NAMALWA (cell line): ENCODE data around the gene TOX3.

ENCODE experiments used
- DNase-seq: peaks from one replicate; pipeline ENCODE4 v3.0.0-alpha.2; 2015; ENCODE audit warnings: low spot score

Gene TOX3

DNA sequence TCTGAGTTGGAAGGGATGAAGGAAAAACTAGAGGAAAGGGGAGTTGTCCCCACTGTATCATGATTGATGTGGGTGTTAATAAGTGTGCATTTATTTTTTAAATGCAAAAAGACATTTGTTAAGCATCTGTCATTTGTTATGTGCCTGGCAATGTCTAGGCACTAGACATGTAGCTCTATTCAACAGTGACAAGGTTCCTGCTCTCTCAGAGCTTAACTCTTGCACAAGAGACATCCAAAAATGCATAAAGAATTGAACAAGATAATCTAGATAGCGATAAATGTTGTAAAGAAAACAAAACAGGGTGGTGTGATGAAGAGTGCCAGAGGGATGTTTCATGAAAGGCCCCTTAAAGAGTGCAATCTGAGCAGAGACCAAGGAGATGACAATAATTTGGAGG lies 148.9 kb downstream of the TOX3 start:
- no peak for DNase-seq

DNA sequence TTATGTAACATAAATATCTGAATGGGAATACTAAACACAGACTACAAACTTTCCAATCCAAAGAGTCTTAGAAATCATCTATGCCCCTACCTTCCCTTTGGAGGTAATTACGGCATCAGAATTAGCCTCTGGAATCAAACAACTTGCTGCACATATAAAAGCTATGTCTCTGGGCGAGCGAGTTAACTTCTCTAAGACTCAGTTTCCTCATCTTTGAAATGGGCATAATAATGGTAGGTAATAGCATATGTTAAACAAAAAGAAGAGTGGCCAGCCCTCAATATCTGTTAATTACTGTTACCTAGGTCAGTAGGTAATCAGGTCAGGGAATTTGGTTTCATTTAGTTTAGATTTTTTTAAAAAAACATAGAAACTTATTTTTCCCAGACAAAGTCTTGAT lies 153.5 kb downstream of the TOX3 start:
- no peak for DNase-seq

DNA sequence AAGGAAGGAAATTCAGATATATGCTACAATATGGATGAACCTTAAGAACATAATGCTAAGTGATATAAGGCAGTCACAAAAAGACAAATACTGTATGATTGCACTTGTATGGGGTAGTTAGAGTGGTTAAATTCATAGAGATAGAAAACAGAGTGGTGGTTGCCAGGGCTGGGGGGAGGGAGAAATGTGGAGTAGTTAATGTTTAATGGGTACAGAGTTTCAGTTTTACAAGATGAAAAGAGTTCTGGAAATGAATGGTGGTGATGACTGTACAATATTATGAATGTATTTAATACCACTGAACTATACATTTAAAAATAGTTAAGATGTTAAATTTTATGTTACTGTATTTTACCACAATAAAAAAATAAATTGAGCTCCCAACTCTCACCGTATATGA lies 157.9 kb downstream of the TOX3 start:
- no peak for DNase-seq
